Endometrial microvascular endothelial cells (primary cell): ENCODE data around the gene MICALL2. TPM values are rescaled to one million over a fixed set of nuclear protein-coding genes. Genes with fewer than 3 reads are reported as not detected.

Experiments used
- in situ Hi-C: cut with HindIII; loops from 2 replicates; pipeline ENCODE4 v1.10.0; 2017; ENCODE audit warnings: low sequenced_read_pairs, low pct_unique_long_range_greater_than_20kb; ENCODE audit errors: inconsistent ontology term
- total RNA-seq: library from RNA; depleted of rRNA; stranded (reverse); fragments of >200 nt; gene quantifications from one replicate; pipeline ENCODE4 v1.2.3, GENCODE V29; 2015; ENCODE audit errors: inconsistent ontology term

MICALL2 gene
- total RNA-seq, 1 donor from 2014 or later, result 28.2 TPM

- in situ Hi-C loops, result no loop called here
Observed at GRCh38 chr7:1474736-1475135, 15.5 kb upstream of the MICALL2 start.

- in situ Hi-C loops, result no loop called here
Observed at GRCh38 chr7:1473864-1474512, 14.7 kb upstream of the MICALL2 start.

GRCh38 chr7:1470901-1471300 is 11.6 kb upstream of the MICALL2 start:
- in situ Hi-C loops, result no loop called here

GRCh38 chr7:1468643-1469298 is 9.5 kb upstream of the MICALL2 start:
- in situ Hi-C loops, result no loop called here

GRCh38 chr7:1468203-1468602 is 8.9 kb upstream of the MICALL2 start:
- in situ Hi-C loops, result no loop called here

GRCh38 chr7:1466524-1467271 is 7.4 kb upstream of the MICALL2 start:
- in situ Hi-C loops, result no loop called here

GRCh38 chr7:1464694-1465093 is 5.4 kb upstream of the MICALL2 start:
- in situ Hi-C loops, result no loop called here

GRCh38 chr7:1463676-1464223 is 4.5 kb upstream of the MICALL2 start:
- in situ Hi-C loops, result no loop called here

GRCh38 chr7:1461646-1462375 is 2.5 kb upstream of the MICALL2 start:
- in situ Hi-C loops, result no loop called here

GRCh38 chr7:1460821-1461645 is 1.8 kb upstream of the MICALL2 start:
- in situ Hi-C loops, result no loop called here

GRCh38 chr7:1459920-1460820 is 900 bp upstream of the MICALL2 start:
- in situ Hi-C loops, result no loop called here

- in situ Hi-C loops, result no loop called here
Observed at GRCh38 chr7:1459512-1459892, 232 bp upstream of the MICALL2 start.

GRCh38 chr7:1457949-1458682 is 1.2 kb downstream of the MICALL2 start:
- in situ Hi-C loops, result no loop called here

- in situ Hi-C loops, result no loop called here
Observed at GRCh38 chr7:1457059-1457948, 2.0 kb downstream of the MICALL2 start.

GRCh38 chr7:1455955-1456354 is 3.3 kb downstream of the MICALL2 start:
- in situ Hi-C loops, result no loop called here
